ENCODE data around the gene SELENOK.

Gene SELENOK

DNA sequence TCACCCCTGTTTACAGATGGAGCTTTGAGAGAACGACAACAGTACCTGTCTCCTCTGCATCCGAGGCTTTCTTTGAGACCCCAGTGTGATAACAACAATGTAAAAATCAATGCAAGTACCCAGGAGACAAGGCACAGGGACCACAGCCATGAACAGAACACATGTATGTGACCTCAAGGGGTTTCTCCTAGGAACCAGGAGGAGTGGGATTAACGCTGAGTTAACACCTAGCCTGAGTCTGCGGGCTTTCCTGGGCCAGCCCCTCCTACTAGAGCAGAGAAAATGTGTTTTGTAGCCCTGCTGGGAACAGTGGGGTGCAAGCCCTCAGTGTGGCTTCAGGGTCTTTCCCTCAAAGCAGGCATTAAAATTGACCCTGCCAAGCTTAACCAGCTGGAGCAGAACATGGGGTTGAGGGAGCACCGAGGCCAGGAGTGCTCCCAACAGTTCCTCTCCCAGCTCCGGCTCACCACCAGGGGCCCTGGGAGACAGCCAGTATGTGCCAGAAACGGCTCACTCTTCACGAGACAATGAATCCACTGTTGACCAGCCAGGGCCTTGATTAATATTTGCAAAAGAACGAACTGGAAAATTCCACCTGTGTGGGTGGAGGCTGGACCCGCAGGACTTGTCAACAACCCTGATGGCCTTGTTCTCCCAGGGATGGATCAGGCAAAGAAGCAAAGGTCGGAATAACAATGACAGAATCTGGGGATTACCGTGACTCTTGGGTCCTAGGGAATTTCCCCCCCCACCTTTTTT, 49.0 kb downstream of the SELENOK start:
- DNase-seq (ENCODE audit: low spot score), result no peak

GRCh38 chr3:53841296-53841695, 50.4 kb downstream of the SELENOK start:
- DNase-seq (ENCODE audit: low spot score), result no peak

DNA sequence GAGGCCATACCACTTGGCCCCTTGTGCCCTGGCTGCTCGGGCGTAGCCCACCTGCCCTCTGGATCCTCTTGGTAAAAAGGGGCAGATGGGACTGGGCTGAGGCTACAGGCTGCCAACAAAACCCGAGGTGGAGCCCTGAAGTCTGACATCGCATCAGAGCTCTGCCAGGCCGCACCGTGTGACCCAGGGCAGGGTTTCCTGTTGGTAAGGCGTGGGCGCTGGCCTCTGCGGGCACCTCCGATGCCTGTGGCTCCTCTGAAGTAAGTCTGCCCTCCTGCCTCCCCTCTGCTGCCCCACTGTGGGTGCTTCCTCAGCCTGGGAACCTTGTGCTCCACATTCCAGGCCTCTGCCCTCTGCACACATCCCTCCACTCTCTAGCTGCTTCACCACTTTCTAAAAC, 54.3 kb downstream of the SELENOK start:
- no peak for DNase-seq (ENCODE audit: low spot score)

DNA sequence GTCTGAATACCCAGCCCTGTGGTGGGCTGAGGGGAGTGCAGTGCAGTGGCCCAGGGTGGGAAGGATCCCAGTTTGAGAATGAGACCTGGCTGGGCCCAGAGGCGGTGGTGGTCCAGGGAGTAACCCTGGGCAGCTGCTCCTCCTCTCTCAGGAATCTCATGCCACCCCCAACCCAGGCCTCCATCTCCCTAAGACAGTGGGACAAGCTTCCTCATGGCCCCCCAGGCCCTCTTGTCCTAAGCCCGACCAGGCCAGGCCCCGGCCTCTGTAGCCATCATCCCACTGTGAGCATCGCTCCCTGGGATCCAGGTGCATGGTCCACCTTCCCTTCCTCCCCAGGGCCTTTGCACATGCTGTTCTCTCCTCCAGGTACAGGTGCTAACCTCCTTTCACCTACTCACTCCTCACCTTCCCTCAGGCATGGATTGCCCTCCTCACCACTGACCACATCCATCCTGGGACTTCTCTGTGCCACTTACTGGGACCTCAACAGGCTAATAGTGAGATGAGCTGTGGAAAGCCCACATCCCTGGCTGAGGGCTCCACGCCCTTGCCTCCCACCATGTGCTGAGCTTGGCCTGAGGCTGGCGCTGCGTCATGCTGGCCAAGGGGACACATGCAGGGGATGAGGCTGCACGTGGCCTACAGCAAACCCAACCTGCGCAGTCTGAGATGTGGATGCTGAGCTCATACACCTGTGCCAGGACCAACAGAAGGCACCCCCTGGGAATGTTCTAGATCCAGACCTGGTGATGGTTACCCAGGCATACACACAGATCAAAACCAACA, 55.4 kb downstream of the SELENOK start:
- no peak for DNase-seq (ENCODE audit: low spot score)

GRCh38 chr3:53835257-53835656, 56.4 kb downstream of the SELENOK start:
- DNase-seq (ENCODE audit: low spot score), result no peak

- no peak for DNase-seq (ENCODE audit: low spot score)
Observed at GRCh38 chr3:53834429-53835095, 57.1 kb downstream of the SELENOK start.

Data from ecto neural progenitor cell (in vitro differentiated cells).